Neural cell (in vitro differentiated cells): ENCODE results near the gene KIF3B. TPM values are rescaled to one million over a fixed set of nuclear protein-coding genes. Genes with fewer than 3 reads are reported as not detected.
"Not testable (repeated sequence)": the region's sequence is repeated elsewhere in the genome, so short reads cannot be mapped to it uniquely, and the experiment has no call there.

Source experiments
- H2AFZ ChIP-seq: fragments of 200-600, 300-800 bp; sonication (generic), shearing (Covaris generic); 2 replicates; pipeline ENCODE4 v1.6.0; 2014; ENCODE audit warnings: low read depth, mild to moderate bottlenecking, antibody characterized with exemption, low read length, moderate library complexity
- H3F3A ChIP-seq: fragments of 200-600 bp; shearing (Covaris generic); 2 replicates; pipeline ENCODE4 v1.6.1; 2016; ENCODE audit warnings: mild to moderate bottlenecking, moderate library complexity, mixed read lengths, antibody characterized with exemption, low read length; ENCODE audit not compliant: insufficient read depth, poor library complexity, severe bottlenecking
- H3K27ac ChIP-seq: fragments of 200-600, 300-800 bp; sonication (generic), shearing (Covaris generic); 2 replicates; pipeline ENCODE4 v1.5.1; 2014; ENCODE audit warnings: mild to moderate bottlenecking, low read length, moderate library complexity
- H3K27me3 ChIP-seq: fragments of 300-800, 200-600 bp; sonication (generic), shearing (Covaris generic); 2 replicates; pipeline ENCODE4 v1.6.0; 2014; ENCODE audit warnings: mild to moderate bottlenecking, low read depth, low read length, moderate library complexity; ENCODE audit not compliant: insufficient read depth
- H3K36me3 ChIP-seq: fragments of 300-800, 200-600 bp; sonication (generic), shearing (Covaris generic); 2 replicates; pipeline ENCODE4 v1.5.1; 2014; ENCODE audit warnings: mild to moderate bottlenecking, antibody characterized with exemption, low read length, moderate library complexity; ENCODE audit not compliant: insufficient read depth
- H3K4me2 ChIP-seq: fragments of 300-800, 200-600 bp; sonication (generic), shearing (Covaris generic); 2 replicates; pipeline ENCODE4 v1.6.0; 2014; ENCODE audit warnings: mild to moderate bottlenecking, low read length
- H3K4me3 ChIP-seq: fragments of 300-800, 200-600 bp; sonication (generic), shearing (Covaris generic); 2 replicates; pipeline ENCODE4 v1.5.1; 2014; ENCODE audit warnings: mild to moderate bottlenecking, low read length, moderate library complexity
- H3K79me2 ChIP-seq: fragments of 200-600 bp; shearing (Covaris generic); replicated peaks from 2 replicates; pipeline ENCODE4 v1.6.0; 2014; ENCODE audit warnings: mild to moderate bottlenecking, low read length, moderate library complexity; ENCODE audit not compliant: insufficient read depth
- H3K9ac ChIP-seq: fragments of 300-800, 200-600 bp; sonication (generic), shearing (Covaris generic); 2 replicates; pipeline ENCODE4 v1.6.1; 2016; ENCODE audit warnings: mild to moderate bottlenecking, low read length, mixed read lengths
- H3K9me2 ChIP-seq: fragments of 200-600 bp; shearing (Covaris generic); 2 replicates; pipeline ENCODE4 v1.6.1; 2016; ENCODE audit warnings: mild to moderate bottlenecking, low read length, mixed read lengths; ENCODE audit not compliant: insufficient read depth
- H3K9me3 ChIP-seq: fragments of 200-600, 300-800 bp; sonication (generic), shearing (Covaris generic); 2 replicates; pipeline ENCODE4 v1.6.1; 2016; ENCODE audit warnings: mild to moderate bottlenecking, mixed run types, low read length, moderate library complexity, mixed read lengths
- H4K20me1 ChIP-seq: fragments of 200-600 bp; shearing (Covaris generic); 2 replicates; pipeline ENCODE4 v1.6.1; 2016; ENCODE audit warnings: mild to moderate bottlenecking, mixed run types; ENCODE audit not compliant: insufficient read depth
- EP300 ChIP-seq: fragments of 450-650 bp; conservative IDR thresholded peaks from 2 replicates; pipeline ENCODE4 v1.6.1; 2014; ENCODE audit warnings: antibody characterized with exemption, mild to moderate bottlenecking, moderate library complexity; ENCODE audit not compliant: poor library complexity, severe bottlenecking
- EZH2 ChIP-seq: fragments of 200-600, 300-800 bp; shearing (Covaris generic), sonication (generic); IDR thresholded peaks from 2 replicates; pipeline ENCODE4 v1.6.1; 2014; ENCODE audit warnings: antibody characterized with exemption, low read length, borderline replicate concordance, mild to moderate bottlenecking; ENCODE audit not compliant: insufficient read depth, poor library complexity, severe bottlenecking
- MXI1 ChIP-seq: fragments of 450-650 bp; conservative IDR thresholded peaks from 2 replicates; pipeline ENCODE4 v1.6.1; 2014; ENCODE audit warnings: antibody characterized with exemption, mild to moderate bottlenecking; ENCODE audit not compliant: poor library complexity, severe bottlenecking
- POLR2AphosphoS5 ChIP-seq: IDR thresholded peaks from 2 replicates; pipeline ENCODE4 v1.6.1; 2012
- RAD21 ChIP-seq: fragments of 450-650 bp; conservative IDR thresholded peaks from 2 replicates; pipeline ENCODE4 v1.6.1; 2014; ENCODE audit warnings: antibody characterized with exemption, mild to moderate bottlenecking, moderate library complexity
- SMC3 ChIP-seq: fragments of 450-650 bp; conservative IDR thresholded peaks from 2 replicates; pipeline ENCODE4 v1.6.1; 2014; ENCODE audit warnings: antibody characterized with exemption, mild to moderate bottlenecking, moderate library complexity; ENCODE audit not compliant: poor library complexity
- TAF1 ChIP-seq: IDR thresholded peaks from 2 replicates; pipeline ENCODE4 v1.6.1; 2012; ENCODE audit warnings: low read depth
- polyA plus RNA-seq: library from polyadenylated mRNA; depleted of rRNA; stranded (reverse); fragments of >200 nt; gene quantifications from 2 replicates; pipeline ENCODE4 v1.2.3, GENCODE V29; 2014
- TF ChIP-seq, protein P1 (sequence below): IDR thresholded peaks from 2 replicates; pipeline ENCODE4 v1.6.1; 2012; ENCODE audit warnings: borderline replicate concordance
- TF ChIP-seq, protein P2 (sequence below): fragments of 450-650 bp; IDR thresholded peaks from 2 replicates; pipeline ENCODE4 v1.5.1; 2014; ENCODE audit warnings: antibody characterized with exemption, mild to moderate bottlenecking, moderate library complexity; ENCODE audit not compliant: poor library complexity, severe bottlenecking

KIF3B gene
- polyA plus RNA-seq, 1 donor from 2014 or later: 49.4 TPM

DNA sequence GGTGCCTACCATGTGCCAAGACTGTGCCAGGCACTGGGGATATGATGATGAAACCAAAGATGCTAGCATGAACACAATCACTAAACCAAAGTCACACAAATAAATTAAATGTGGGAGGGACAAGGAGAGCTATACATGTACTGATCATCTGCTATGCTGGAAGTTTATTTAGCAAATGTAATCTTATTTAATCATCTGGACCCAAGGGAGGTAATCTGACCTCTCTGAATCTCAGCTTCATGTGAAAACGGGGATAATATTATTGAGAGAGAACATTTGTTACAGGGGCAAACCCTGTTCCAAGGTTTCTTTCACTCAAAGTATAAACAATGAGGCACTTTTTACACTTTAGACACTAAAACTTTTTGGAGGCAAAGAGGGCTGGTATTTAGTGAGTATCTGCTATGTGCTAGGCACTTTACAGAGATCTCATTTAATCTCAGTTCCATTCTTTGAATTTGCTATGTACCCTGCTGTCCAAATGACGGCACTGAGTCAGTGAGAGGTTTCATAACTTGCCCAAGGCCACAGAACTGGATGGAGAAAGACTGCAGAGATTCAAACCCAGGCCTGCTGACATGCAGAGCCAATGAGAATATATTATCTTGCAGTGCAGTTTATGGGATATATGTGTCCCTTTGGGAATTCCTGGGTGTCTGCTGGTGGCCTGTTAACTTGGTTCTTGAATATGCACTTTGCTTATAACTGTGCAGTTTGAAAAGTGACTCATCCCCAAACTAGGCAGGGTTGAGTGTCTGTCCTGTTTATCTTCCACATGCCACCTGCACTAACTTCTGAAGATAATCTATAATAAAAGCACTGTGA lies 77.4 kb downstream of the KIF3B start:
- Histone ChIP-seq H2AFZ (no peak overlapping the region), H3F3A (no peaks in the 10 kb centered on the region), H3K9ac (no peak overlapping the region), H3K27ac (no peak overlapping the region), H3K4me2 (no peak overlapping the region), H4K20me1 (no peaks in the 10 kb centered on the region), H3K36me3 (no peaks in the 10 kb centered on the region), H3K9me2 (no peaks in the 10 kb centered on the region), H3K4me3 (no peak overlapping the region), H3K9me3 (no peaks in the 10 kb centered on the region), H3K79me2 (peaks cover 10% of the 10 kb centered on the region), H3K27me3 (no peaks in the 10 kb centered on the region)
- no peak for TF ChIP-seq EZH2
- no peak for TF ChIP-seq RAD21

DNA sequence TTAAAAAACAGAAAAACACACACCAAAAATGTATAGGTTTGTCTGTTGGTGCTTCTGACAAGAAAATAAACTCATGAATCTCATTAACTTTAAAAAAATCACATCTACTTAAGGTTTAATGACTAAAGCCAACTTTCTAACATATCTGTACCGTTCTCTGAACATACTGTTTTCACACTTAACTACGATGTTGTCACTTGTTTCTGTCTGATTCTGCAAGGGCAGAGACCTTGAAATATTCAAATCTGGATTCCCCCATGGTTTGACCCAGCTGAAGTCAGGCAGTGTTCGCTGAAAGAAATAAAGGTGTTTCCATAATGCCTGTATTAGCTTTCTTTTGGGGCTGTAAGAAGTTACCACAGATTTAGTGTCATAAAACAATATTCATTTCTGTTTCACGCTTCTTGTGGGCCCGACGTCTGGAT lies 78.0 kb downstream of the KIF3B start:
- no peaks in the 10 kb centered on the region for H3K36me3 ChIP-seq
- H3F3A ChIP-seq: no peaks in the 10 kb centered on the region
- no peak for TF ChIP-seq EP300
- no peak for TF ChIP-seq TAF1
- TF ChIP-seq, protein P1, sequence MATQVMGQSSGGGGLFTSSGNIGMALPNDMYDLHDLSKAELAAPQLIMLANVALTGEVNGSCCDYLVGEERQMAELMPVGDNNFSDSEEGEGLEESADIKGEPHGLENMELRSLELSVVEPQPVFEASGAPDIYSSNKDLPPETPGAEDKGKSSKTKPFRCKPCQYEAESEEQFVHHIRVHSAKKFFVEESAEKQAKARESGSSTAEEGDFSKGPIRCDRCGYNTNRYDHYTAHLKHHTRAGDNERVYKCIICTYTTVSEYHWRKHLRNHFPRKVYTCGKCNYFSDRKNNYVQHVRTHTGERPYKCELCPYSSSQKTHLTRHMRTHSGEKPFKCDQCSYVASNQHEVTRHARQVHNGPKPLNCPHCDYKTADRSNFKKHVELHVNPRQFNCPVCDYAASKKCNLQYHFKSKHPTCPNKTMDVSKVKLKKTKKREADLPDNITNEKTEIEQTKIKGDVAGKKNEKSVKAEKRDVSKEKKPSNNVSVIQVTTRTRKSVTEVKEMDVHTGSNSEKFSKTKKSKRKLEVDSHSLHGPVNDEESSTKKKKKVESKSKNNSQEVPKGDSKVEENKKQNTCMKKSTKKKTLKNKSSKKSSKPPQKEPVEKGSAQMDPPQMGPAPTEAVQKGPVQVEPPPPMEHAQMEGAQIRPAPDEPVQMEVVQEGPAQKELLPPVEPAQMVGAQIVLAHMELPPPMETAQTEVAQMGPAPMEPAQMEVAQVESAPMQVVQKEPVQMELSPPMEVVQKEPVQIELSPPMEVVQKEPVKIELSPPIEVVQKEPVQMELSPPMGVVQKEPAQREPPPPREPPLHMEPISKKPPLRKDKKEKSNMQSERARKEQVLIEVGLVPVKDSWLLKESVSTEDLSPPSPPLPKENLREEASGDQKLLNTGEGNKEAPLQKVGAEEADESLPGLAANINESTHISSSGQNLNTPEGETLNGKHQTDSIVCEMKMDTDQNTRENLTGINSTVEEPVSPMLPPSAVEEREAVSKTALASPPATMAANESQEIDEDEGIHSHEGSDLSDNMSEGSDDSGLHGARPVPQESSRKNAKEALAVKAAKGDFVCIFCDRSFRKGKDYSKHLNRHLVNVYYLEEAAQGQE: no peak
- TF ChIP-seq, protein P2, sequence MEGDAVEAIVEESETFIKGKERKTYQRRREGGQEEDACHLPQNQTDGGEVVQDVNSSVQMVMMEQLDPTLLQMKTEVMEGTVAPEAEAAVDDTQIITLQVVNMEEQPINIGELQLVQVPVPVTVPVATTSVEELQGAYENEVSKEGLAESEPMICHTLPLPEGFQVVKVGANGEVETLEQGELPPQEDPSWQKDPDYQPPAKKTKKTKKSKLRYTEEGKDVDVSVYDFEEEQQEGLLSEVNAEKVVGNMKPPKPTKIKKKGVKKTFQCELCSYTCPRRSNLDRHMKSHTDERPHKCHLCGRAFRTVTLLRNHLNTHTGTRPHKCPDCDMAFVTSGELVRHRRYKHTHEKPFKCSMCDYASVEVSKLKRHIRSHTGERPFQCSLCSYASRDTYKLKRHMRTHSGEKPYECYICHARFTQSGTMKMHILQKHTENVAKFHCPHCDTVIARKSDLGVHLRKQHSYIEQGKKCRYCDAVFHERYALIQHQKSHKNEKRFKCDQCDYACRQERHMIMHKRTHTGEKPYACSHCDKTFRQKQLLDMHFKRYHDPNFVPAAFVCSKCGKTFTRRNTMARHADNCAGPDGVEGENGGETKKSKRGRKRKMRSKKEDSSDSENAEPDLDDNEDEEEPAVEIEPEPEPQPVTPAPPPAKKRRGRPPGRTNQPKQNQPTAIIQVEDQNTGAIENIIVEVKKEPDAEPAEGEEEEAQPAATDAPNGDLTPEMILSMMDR: no peak
- no peak for TF ChIP-seq RAD21
- no peak for TF ChIP-seq POLR2AphosphoS5
- no peak for TF ChIP-seq EZH2
- no peak for TF ChIP-seq SMC3
- TF ChIP-seq MXI1: no peak
- no peaks in the 10 kb centered on the region for H3K9me3 ChIP-seq
- H3K4me3 ChIP-seq: no peak overlapping the region
- peaks cover 16% of the 10 kb centered on the region for H3K79me2 ChIP-seq
- H4K20me1 ChIP-seq: no peaks in the 10 kb centered on the region
- H3K4me2 ChIP-seq: no peak overlapping the region
- no peaks in the 10 kb centered on the region for H3K27me3 ChIP-seq
- no peaks in the 10 kb centered on the region for H3K9me2 ChIP-seq
- H3K27ac ChIP-seq: no peak overlapping the region
- no peak overlapping the region for H3K9ac ChIP-seq
- H2AFZ ChIP-seq: no peak overlapping the region

DNA sequence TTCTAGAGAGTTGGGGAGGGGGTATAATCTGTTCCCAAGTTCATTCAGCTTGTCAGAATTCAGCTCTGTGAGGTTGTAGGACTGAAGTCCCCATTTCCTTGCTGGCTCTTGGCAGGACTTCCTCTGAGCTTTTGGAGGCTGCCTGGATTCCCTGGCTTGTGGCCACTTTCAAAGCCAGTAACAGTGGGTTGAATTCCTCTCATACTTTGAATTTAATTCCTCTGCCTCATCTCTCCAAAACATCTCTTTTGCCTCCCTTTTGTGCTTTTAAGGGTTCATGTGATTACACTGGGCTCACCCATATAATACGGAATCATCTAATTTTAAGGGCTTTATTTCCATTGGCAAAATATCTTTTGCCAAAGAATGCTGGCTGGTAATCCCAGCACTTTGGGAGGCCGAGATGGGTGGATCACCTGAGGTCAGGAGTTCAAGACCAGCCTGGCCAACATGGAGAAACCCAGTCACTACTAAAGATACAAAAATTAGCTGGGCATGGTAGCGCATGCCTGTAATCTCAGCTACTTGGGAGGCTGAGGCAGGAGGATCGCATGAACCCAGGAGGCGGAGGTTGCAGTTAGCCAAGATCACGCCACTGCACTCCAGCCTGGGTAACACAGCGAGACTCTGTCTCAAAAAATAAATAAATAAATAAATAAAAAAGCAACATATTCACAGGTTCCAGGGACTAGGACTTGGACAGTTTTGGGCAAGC lies 78.6 kb downstream of the KIF3B start:
- not testable (repeated sequence) for H3K9me3 ChIP-seq, H3K4me3 ChIP-seq, H3K9me2 ChIP-seq, H3F3A ChIP-seq, H4K20me1 ChIP-seq, H2AFZ ChIP-seq, H3K27me3 ChIP-seq, H3K4me2 ChIP-seq, H3K36me3 ChIP-seq, H3K9ac ChIP-seq, H3K27ac ChIP-seq
- H3K79me2 ChIP-seq: peaks cover 22% of the 10 kb centered on the region
